SHP77 (cell line): Measurements from ENCODE around the gene ASB6.

Experiments
- DNase-seq, 2 experiments: peaks; one replicate each; lab custom pipeline; 2025; lab: John Stamatoyannopoulos, UW

ASB6 gene

GRCh38 chr9:129626079-129626624 lies 15.8 kb downstream of the ASB6 start, which contains the start of gene NTMT1:
Gene NTMT1, plus strand, starts transcription at chr9:129626163. Its CDS starts 6,541 bp downstream, at chr9:129632704.
- DNase-seq = peak; percentile 54 to 74

- peak; percentile 42 to 69 for DNase-seq
These were observed 17.0 kb downstream of the ASB6 start for GRCh38 chr9:129624947-129625346.

- DNase-seq = peak; percentile 45 to 70
These were observed 17.7 kb downstream of the ASB6 start for GRCh38 chr9:129624168-129624759.

DNA sequence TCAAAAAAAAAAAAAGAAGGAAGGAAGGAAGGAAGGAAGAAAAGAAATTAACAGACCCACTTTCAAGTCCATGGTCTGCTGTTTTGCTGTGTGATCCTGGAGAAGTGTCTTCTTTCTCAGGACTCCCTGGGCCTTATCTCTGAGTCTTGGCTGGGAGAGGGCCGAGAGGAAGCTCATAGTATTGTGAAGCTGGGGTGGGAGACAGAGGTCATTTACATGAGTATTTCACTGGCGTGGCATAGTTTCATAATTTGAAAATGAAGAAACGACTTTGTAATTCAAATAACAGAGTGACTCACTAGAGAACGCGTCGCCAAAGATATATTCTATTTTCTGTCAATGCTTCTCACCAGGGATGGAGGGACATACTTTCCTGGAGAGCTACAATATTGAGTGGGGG lies 18.6 kb downstream of the ASB6 start:
- DNase-seq = no peak

- DNase-seq = no peak
These were observed 21.2 kb downstream of the ASB6 start, which contains the start of gene C9orf50 for GRCh38 chr9:129620669-129621295. Gene C9orf50, minus strand, starts transcription at chr9:129621101. Its CDS starts 527 bp downstream, at chr9:129620574.

GRCh38 chr9:129619787-129620668 lies 21.9 kb downstream of the ASB6 start:
- no peak for DNase-seq

DNA sequence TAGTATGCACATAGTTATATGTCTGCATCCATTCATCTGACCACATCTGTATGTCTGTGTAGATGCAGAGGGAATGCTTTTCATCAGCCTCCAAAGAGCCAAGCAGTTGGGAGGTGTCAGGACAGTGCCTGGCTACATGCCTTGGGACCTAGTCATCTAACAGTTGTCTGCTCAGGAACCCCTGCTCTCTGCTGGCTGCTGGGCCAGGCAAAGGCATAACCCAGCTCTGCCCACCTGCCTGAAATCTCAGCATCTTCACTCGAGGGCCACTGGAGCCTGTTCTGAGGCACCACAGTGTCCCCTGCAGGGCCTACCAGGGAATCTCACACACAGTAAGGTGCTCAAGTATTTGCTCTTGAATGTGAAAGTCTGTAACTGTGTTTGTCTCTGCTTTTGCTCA lies 24.8 kb downstream of the ASB6 start:
- DNase-seq = peak; percentile 49 to 60

DNA sequence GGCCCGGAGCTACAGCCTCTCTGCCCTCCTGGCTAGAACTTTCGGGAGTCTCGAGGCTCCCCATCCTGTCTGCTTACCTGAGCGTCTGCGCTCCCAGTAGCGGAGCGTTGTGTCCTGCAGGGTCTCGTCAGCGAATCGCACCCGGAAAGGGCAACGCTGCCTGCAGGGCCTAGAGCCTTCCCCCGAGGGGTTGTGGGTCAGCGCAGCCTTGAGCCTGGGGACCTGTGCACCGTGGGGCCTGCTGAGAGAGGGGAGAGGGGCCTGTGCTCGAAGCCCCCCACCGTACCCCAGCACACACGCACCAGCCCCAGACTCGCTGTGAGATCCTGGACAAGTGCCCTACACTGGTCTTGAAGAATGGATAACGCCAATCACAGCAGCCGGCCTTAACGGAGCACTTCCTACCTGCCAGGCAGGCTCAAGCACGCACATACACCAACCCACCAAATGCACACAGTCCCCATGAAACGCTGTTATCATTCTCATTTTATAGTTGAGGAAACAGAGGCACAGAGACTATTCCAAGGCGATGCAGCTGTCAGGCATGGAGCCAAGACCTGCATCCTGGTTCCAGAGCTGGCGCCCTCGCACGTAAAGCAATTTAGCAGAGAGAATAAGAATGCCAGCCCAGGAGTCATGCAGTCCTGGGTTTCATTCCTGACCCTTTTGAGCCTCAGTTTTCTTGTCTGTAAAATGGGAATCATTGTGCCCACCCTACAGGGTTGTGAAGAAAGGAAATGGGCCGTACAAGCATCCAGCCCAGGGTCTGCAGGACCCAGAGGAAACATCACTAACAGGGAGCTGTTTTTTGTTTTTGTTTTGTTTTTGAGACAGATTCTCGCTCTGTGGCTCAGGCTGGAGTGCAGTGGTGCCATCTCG lies 26.3 kb downstream of the ASB6 start:
- DNase-seq = no peak

DNA sequence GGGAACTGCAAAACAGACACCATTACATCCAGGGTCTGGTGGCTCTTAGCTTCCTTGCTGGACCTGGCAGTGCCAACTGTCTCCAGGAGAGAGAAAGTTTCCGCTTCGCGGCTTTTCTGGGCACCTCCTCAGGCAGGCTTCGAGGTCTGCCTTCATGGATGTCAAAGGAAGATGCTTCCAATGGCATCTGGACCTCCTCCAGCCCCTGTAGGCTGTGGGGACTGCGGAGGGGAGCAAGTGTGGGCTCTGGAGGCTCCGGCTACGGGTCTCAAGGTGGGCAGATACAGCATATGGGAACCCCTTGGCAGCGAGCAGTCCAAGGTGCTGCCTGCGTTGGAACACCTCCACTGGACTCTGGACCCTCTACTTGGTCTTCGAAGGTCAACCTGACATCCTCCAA lies 27.0 kb downstream of the ASB6 start:
- DNase-seq = no peak

GRCh38 chr9:129613520-129614175 lies 28.3 kb downstream of the ASB6 start:
- no peak for DNase-seq

DNA sequence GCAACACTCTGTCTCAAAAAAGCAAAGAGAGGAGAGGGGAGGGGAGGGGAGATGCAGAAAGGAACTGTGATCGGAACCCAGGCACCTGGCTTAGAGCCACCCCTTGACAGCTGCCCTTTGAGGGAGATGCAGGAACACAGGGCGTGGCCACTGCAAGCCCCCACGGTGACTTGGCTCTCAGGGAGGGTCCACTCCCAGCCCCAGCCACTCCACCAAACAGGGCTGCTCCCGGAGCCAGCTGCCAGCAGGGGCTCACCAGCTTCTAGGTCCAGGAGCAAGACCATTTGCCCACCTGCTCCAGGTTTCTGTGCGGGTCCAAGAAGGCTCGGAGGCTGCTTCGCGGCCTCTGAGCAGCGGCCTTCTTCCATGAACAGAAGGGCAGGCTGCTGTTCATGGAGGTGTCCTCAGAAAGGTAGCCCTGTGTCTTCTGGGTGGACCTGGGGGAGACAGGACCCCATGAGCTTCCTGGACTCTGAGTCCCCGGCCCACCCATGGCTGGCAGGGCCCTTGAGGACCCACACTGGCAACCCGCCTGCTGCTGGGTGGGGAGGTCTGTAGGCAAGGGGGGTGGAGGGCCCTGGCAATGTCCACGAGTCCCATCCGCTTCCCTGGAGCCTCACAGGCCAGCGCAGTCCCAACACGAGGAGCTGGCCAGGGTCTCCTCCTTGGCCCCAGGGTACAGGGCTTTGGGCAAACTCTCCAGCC lies 29.0 kb downstream of the ASB6 start:
- no peak for DNase-seq

DNA sequence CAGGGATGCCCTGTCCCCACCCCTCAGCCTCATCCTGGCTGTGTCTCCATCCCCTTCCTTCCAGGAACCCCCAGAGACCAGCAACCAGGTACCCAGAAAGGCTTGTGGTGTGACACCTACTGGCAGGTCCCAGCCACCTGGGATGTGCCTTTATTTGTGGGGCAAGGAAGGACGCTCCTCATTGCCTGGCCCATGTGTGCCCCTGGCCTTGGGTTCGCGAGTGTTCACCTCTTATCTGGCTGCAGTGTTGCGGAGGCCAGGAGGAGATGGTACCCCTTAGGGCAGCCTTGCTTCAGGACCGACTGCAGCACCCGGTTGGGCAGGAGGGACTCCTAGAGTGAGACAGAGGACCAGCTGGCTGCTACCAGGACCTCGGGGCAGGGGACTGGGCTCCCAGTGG lies 29.8 kb downstream of the ASB6 start:
- no peak for DNase-seq

DNA sequence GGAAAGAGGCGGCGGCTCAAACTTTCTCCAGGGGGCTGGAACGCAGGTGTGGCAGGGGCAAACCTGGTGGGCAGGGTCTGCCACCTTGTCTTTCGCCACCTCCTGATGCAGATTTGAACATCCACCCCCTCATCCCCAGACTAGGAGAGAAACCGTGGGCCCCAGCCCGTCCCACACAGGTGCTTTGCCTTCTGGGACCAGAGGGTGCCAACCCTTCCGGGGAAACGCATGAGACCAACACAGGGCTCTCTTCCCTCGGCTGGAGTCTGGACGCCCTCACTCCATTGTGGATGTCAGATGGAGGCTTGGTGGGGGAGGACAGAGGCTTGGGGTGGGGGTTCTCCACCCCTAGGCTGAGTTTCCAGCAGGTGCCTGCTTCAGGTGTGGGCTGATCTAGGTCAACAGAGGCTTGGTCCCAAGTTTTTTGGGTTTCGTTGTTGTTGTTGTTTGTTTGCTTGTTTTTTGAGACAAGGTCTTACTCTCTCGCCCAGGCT lies 30.6 kb downstream of the ASB6 start:
- no peak for DNase-seq

DNA sequence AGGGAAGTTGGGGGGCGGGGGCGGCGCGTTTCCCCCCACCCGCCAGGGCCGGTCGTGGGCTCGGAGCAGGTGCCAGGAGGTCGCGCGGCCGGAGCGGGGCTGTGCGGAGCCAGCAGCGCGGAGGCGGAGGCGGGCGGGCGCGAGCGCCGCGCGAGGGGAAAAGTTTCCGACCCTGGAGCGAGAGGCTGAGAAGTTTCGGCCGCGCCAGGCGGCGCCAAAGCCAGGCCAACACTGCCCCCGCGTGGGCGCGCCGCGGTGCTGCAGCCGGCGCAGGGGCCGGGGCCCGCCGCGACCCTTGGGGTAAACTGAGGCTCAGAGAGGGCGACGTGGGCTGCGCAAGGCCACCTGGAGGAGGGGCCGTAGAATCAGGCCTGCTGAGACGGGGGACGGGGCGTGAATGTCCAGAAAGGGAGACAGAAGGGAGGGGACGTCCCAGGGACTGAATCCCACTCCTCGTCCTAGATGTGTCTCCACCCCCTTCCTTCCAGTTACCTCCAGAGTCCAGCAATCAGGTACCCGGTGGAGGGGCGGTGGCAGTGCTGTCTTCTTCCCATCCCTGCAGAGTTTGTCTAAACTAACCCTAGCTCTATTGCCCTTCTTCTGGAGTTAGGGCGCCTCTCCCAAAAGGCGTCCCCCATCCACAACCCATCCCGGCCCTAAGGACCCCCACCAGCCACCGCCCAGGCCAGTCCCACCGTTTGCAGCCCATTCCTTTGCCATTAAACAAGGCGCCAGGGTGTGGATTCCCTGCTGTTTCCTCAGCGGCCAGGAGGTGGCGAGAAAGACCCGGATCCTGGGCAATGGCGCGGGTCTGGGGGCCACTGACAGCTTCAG lies 31.3 kb downstream of the ASB6 start:
- DNase-seq = peak; percentile 33 to 64

DNA sequence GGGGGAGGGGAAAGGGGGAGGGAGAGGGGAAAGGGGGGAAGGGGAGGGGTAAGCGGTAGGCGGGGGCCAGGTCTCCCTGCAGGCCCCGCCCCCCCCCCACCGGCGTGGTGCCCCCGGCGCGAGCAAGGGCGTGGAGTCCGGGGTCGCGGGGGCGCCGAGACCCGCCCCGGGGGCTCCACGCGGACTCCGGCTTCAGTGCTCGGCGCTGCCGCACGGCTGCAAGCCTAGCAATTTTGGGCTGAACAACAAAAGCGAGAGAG lies 31.8 kb downstream of the ASB6 start:
- no peak for DNase-seq

- no peak for DNase-seq
These were observed 32.3 kb downstream of the ASB6 start for GRCh38 chr9:129609486-129610212.

DNA sequence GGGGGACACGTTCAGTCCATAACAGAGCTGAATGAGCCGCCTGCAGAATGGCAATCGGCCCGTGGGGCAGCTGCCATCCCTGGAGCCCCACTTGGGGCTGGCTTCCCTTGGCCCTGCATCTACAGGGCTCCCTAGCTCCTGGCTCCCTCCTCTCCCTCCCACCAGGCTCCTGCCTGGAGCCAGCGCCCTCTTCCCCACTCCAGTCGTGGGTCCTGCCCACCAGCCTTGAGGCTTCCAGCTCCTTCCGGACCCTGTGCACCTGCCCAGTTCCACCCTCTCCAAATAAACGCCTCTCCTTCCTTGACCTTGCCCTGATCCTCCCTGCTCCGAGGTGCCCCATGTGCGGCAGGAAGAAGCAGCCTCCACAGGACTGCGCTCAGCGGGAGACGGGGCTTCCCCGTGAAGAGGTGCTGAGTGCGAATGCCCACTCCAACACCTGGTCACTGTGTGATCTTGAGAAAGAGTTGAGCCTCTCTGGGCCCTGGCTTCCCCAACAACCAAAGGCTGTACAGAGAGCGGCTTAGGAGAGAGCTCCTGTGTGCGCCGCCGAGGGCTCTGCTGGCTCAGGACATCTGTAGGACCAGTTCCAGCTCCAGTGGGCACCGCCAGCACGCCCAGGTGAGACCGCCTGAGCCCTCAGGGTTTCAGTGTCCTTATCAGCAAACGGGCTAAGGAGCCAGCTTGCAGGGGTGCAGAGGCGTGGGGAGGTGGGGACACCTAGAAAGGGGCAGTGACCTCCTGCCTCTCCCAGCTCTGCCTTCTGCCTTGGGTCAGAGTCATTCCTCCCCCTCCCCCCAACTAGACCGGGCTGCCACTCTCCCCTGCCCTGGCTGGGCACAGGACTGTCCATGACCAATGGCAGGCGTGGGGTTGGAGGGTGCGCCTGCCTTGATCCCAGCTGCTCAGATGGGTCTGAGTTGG lies 33.1 kb downstream of the ASB6 start:
- no peak for DNase-seq

DNA sequence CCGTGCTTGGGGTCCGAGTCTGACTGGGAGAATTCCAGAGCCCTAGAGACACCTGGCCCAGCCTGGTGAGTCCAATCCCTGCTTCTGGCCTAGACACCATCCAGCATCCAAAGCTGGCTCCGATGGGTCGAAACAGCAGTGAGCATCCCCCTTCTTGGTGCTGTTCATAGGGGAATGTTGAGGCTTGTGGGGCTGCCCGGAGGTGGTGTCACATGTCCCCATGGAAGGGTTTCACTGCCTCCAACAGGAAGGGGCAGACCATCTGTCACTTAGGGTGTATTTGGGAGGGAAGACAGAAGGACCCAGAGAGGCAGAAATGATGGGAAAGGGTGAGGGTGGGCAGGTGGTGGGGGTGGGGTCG lies 34.9 kb downstream of the ASB6 start:
- DNase-seq = no peak
